Activated CD4-positive, alpha-beta memory T cell treated with anti-CD3 and anti-CD28 coated beads for 36 hours (primary cell): ENCODE results near the gene ITGAE. TPM values are rescaled to one million over a fixed set of nuclear protein-coding genes. Genes with fewer than 3 reads are reported as not detected.

Experiments
- total RNA-seq, 2 experiments: library from RNA; stranded (reverse); gene quantifications; one replicate each; pipeline ENCODE4 v1.2.3, GENCODE V29; 2021

The ITGAE gene
- total RNA-seq, 2 experiments from 2014 or later: 32.8 to 34.4 TPM

Other genes starting within 250 kb of the ITGAE start
- gene TRPV3, start 243.4 kb downstream of the ITGAE start, total RNA-seq: under 1 TPM; 0.77 to 0.97 TPM
- 1 to 10 TPM; 2.9 to 3.0 TPM for gene TRPV1, start 191.8 kb downstream of the ITGAE start, total RNA-seq
- 10 to 100 TPM; 12.3 to 12.4 TPM for gene SHPK, start 164.9 kb downstream of the ITGAE start, total RNA-seq
- gene CTNS, start 164.4 kb downstream of the ITGAE start, total RNA-seq: 10 to 100 TPM; 17.7 to 19.8 TPM
- gene TAX1BP3, start 132.6 kb downstream of the ITGAE start, total RNA-seq: 10 to 100 TPM; 23.7 to 24.5 TPM
- 10 to 100 TPM; 49.3 to 55.4 TPM for gene EMC6, start 132.4 kb downstream of the ITGAE start, total RNA-seq
- gene P2RX5, start 105.0 kb downstream of the ITGAE start, total RNA-seq: 10 to 100 TPM; 37.6 to 43.2 TPM
- gene HASPIN, start 77.3 kb downstream of the ITGAE start, total RNA-seq: 10 to 100 TPM; 22.0 to 22.7 TPM
- gene NCBP3, start 45.1 kb upstream of the ITGAE start, total RNA-seq: 10 to 100 TPM; 38.8 to 42.4 TPM
- 1 to 10 TPM; 3.3 to 3.9 TPM for gene CAMKK1, start 91.9 kb upstream of the ITGAE start, total RNA-seq
- gene P2RX1, start 115.3 kb upstream of the ITGAE start, total RNA-seq: under 1 TPM; 0.43 to 0.44 TPM
- gene ATP2A3, start 163.2 kb upstream of the ITGAE start, total RNA-seq: 100 to 1,000 TPM; 107 to 108 TPM